ENCODE results near the gene S100A2.

Gene S100A2

DNA sequence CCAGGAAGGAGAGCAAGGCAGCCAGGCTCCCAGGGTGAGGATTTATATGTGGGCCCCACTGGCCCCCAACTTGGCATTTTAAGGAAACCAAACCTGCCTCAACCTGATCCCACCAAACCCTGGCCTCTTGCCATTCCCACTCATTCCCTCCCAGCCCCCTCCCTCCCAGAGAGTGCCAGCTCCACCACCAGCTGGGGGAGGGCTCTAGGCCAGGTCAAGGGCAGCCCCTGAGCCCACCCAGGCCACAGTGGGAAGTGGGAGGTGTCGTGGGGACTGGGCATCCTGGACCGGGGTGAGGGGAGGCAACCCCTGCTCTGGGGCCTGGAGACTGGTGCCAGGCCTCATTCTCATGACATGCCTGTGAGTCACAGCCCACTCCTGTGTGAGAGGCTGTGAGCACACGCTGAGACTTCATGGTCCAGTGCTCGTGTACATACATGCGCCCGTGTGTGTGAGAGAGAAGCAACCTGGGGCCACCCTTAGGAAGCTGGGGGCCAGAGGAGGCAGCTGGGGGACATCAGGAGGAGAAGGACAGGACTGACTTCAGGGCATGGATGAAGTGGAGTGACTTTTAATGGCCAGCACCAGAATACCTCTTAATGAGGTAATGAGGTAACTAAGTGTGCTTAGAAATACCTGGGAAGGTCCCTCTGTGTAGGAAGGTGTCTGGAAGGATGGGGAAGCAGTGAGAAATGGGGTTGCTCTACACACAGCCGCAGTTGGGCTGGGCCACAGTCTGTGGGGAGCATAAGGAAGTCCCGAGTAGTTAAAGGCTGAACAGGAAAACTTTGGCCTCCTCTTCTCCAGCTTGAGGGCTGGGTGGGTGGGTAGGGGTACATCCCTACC lies at the start of gene S100A2:
Gene S100A2 (minus strand): TSS at position 316 of the 846 bp plus-strand sequence. CDS start 1,967 bp downstream, outside the sequence.
- no peak within 1 kb of the TSS for H3K4me3 ChIP-seq (ENCODE audit: low read depth, low read length)
- peak; percentile 71 for DNase-seq
- H3K27me3 ChIP-seq (ENCODE audit: insufficient read depth, low read depth, severe bottlenecking): no peaks in the 10 kb centered on the region
- H3K27ac ChIP-seq: peak within 1 kb of the TSS; percentile 94
- H3K9me3 ChIP-seq (ENCODE audit: severe bottlenecking): no peaks in the 10 kb centered on the region
- no peaks in the 10 kb centered on the region for H3K36me3 ChIP-seq
- TF ChIP-seq, protein P1, sequence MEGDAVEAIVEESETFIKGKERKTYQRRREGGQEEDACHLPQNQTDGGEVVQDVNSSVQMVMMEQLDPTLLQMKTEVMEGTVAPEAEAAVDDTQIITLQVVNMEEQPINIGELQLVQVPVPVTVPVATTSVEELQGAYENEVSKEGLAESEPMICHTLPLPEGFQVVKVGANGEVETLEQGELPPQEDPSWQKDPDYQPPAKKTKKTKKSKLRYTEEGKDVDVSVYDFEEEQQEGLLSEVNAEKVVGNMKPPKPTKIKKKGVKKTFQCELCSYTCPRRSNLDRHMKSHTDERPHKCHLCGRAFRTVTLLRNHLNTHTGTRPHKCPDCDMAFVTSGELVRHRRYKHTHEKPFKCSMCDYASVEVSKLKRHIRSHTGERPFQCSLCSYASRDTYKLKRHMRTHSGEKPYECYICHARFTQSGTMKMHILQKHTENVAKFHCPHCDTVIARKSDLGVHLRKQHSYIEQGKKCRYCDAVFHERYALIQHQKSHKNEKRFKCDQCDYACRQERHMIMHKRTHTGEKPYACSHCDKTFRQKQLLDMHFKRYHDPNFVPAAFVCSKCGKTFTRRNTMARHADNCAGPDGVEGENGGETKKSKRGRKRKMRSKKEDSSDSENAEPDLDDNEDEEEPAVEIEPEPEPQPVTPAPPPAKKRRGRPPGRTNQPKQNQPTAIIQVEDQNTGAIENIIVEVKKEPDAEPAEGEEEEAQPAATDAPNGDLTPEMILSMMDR (IDR thresholded peaks at IDR 0.05; ENCODE audit: low read depth, low read length): no peak

DNA sequence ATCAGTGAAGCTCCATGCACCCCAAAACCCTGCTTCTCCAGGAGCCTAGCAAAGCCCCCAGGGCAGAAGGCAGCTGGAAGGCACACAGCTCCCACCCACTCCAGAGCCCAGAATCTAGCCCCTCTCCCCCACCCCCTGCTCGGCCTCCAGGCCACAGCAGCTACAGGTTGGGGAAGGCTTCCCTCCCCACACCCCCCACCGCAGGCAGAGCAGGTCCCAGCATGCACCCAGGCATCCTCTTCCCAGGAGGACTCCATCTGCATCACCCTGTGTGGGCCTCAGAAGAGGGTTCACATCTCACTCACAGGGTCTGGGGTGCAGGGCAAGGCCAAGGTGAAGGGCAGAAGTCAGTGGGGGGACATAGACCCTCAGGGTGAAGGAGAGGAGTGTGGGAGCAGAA lies 49.8 kb upstream of the S100A2 start:
- Histone ChIP-seq H3K9me3 (ENCODE audit: severe bottlenecking) (peaks cover 6% of the 10 kb centered on the region), H3K4me3 (ENCODE audit: low read depth, low read length) (no peak overlapping the region), H3K27ac (no peak overlapping the region), H3K27me3 (ENCODE audit: insufficient read depth, low read depth, severe bottlenecking) (no peaks in the 10 kb centered on the region), H3K36me3 (peaks cover 30% of the 10 kb centered on the region)
- TF ChIP-seq, protein P1 (IDR thresholded peaks at IDR 0.05; ENCODE audit: low read depth, low read length): no peak
- no peak for DNase-seq

DNA sequence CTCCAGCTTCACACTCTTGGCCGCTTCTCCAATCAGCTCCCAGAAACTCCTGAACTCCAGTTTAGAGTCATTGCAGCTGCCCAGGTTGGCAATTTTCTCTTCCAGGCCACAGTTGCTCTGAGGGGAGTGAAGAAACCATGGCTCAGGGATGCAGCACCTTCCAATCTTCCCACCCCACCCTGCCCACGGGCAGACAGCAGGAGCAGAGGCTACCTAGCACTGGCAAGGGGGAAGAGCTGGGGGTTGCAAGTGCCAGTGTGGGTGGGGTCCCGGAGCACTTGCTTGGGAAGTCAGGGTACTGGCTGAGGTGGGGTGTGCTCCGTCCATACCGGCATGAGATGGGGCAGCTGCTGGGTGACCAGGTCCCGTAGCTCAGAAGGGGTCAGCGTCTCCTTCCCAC lies 49.3 kb upstream of the S100A2 start:
- no peak overlapping the region for H3K4me3 ChIP-seq (ENCODE audit: low read depth, low read length)
- DNase-seq: no peak
- H3K36me3 ChIP-seq: peaks cover 25% of the 10 kb centered on the region
- H3K27me3 ChIP-seq (ENCODE audit: insufficient read depth, low read depth, severe bottlenecking): no peaks in the 10 kb centered on the region
- TF ChIP-seq, protein P1 (IDR thresholded peaks at IDR 0.05; ENCODE audit: low read depth, low read length): no peak
- peaks cover 4% of the 10 kb centered on the region for H3K9me3 ChIP-seq (ENCODE audit: severe bottlenecking)
- H3K27ac ChIP-seq: no peak overlapping the region

DNA sequence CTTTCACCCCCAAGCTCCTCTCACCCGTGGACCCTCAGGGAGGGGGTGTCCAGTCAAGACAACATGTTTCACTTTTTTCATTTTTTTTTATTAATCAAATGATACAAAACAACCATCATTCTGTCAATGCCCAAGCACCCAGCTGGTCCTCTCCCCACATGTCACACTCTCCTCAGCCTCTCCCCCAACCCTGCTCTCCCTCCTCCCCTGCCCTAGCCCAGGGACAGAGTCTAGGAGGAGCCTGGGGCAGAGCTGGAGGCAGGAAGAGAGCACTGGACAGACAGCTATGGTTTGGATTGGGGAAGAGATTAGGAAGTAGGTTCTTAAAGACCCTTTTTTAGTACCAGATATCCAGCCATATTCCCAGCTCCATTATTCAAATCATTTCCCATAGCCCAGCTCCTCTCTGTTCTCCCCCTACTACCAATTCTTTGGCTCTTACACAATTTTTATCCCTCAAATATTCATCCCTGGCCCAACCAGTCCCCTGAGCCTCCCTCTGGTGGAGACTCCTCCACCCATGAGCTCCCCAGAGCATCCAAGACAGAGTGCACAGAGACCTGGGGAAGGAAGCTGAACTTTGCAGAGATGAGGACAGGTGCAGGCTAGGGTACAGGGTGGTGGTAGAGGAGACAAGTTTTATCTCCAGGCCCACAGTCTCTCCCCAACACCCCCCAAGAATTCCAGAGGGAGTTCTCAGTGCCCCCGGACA lies 48.7 kb upstream of the S100A2 start:
- peaks cover 19% of the 10 kb centered on the region for H3K36me3 ChIP-seq
- DNase-seq: no peak
- H3K27me3 ChIP-seq (ENCODE audit: insufficient read depth, low read depth, severe bottlenecking): no peaks in the 10 kb centered on the region
- no peak overlapping the region for H3K4me3 ChIP-seq (ENCODE audit: low read depth, low read length)
- H3K9me3 ChIP-seq (ENCODE audit: severe bottlenecking): no peaks in the 10 kb centered on the region
- no peak overlapping the region for H3K27ac ChIP-seq
- TF ChIP-seq, protein P1 (IDR thresholded peaks at IDR 0.05; ENCODE audit: low read depth, low read length): no peak

DNA sequence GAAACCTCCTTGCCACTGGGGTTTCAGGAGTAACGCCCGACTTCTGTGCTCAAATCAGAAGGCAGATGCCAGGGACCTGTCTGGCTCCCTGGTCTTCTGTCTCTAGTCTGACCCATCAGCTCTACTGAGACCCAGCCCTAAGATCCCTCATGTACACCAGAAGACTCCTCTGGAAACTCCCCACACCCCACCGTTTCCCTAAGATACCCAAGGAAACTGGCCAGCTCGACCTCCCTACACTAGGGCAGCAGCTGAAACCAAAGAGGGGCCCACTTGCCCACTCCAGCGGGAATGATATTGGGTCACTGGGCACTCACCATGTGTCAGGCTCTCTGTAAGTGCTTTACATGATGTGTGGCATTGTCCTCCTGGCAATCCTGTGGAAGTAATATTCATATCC lies 47.8 kb upstream of the S100A2 start:
- no peaks in the 10 kb centered on the region for H3K9me3 ChIP-seq (ENCODE audit: severe bottlenecking)
- H3K27me3 ChIP-seq (ENCODE audit: insufficient read depth, low read depth, severe bottlenecking): no peaks in the 10 kb centered on the region
- H3K27ac ChIP-seq: no peak overlapping the region
- peaks cover 10% of the 10 kb centered on the region for H3K36me3 ChIP-seq
- TF ChIP-seq, protein P1 (IDR thresholded peaks at IDR 0.05; ENCODE audit: low read depth, low read length): no peak
- DNase-seq: no peak
- no peak overlapping the region for H3K4me3 ChIP-seq (ENCODE audit: low read depth, low read length)

Measured in WERI-Rb-1 (cell line).